Activated naive CD8-positive, alpha-beta T cell treated with anti-CD3 and anti-CD28 coated beads for 36 hours (primary cell): Measurements from ENCODE around the gene TRIO. TPM values are rescaled to one million over a fixed set of nuclear protein-coding genes. Genes with fewer than 3 reads are reported as not detected.

ENCODE experiments used
- DNase-seq: peaks from one replicate; pipeline ENCODE4 v3.0.0; 2021
- H3K27ac Mint-ChIP-seq: one replicate; pipeline ENCODE4 v1.8.0; 2022; ENCODE audit warnings: mild to moderate bottlenecking, moderate library complexity, mixed read lengths
- H3K27me3 Mint-ChIP-seq: one replicate; pipeline ENCODE4 v1.8.0; 2022; ENCODE audit warnings: mild to moderate bottlenecking, mixed read lengths
- H3K36me3 Mint-ChIP-seq: one replicate; pipeline ENCODE4 v1.8.0; 2021; ENCODE audit warnings: mild to moderate bottlenecking, mixed read lengths
- H3K4me1 Mint-ChIP-seq: one replicate; pipeline ENCODE4 v1.8.0; 2021; ENCODE audit warnings: mixed read lengths
- H3K4me3 Mint-ChIP-seq: one replicate; pipeline ENCODE4 v1.8.0; 2022; ENCODE audit warnings: mild to moderate bottlenecking, moderate library complexity, mixed read lengths
- H3K9me3 Mint-ChIP-seq: one replicate; pipeline ENCODE4 v1.8.0; 2022; ENCODE audit warnings: mixed read lengths
- total RNA-seq, 2 experiments: library from RNA; stranded (reverse); gene quantifications; one replicate each; pipeline ENCODE4 v1.2.3, GENCODE V29; 2021

The TRIO gene
- total RNA-seq, 2 experiments from 2014 or later, result 7.4 to 9.8 TPM

- Mint-ChIP-seq H3K4me1 (peaks cover 2% of the 10 kb centered on the region), H3K27me3 (peaks cover 3% of the 10 kb centered on the region), H3K27ac (no peak overlapping the region), H3K4me3 (no peak overlapping the region), H3K9me3 (peaks cover 4% of the 10 kb centered on the region), H3K36me3 (no peaks in the 10 kb centered on the region)
- DNase-seq, result no peak
Observed at GRCh38 chr5:14164164-14165163, 21.3 kb downstream of the TRIO start.

- no peak for DNase-seq
- peaks cover 3% of the 10 kb centered on the region for H3K27me3 Mint-ChIP-seq
- no peak overlapping the region for H3K4me3 Mint-ChIP-seq
- no peak overlapping the region for H3K27ac Mint-ChIP-seq
- H3K9me3 Mint-ChIP-seq, result peaks cover 4% of the 10 kb centered on the region
- H3K36me3 Mint-ChIP-seq, result no peaks in the 10 kb centered on the region
- peaks cover 2% of the 10 kb centered on the region for H3K4me1 Mint-ChIP-seq
Observed at GRCh38 chr5:14165375-14166106, 22.4 kb downstream of the TRIO start.

- Mint-ChIP-seq H3K4me1 (peaks cover 2% of the 10 kb centered on the region), H3K9me3 (peaks cover 4% of the 10 kb centered on the region), H3K36me3 (no peaks in the 10 kb centered on the region), H3K4me3 (no peak overlapping the region), H3K27ac (no peak overlapping the region), H3K27me3 (peaks cover 6% of the 10 kb centered on the region)
- DNase-seq, result no peak
Observed at GRCh38 chr5:14166437-14166836, 23.3 kb downstream of the TRIO start.

GRCh38 chr5:14167211-14167845 is 24.2 kb downstream of the TRIO start:
- no peaks in the 10 kb centered on the region for H3K36me3 Mint-ChIP-seq
- DNase-seq, result no peak
- H3K9me3 Mint-ChIP-seq, result peaks cover 4% of the 10 kb centered on the region
- H3K4me1 Mint-ChIP-seq, result peaks cover 6% of the 10 kb centered on the region
- H3K27me3 Mint-ChIP-seq, result peaks cover 15% of the 10 kb centered on the region
- H3K27ac Mint-ChIP-seq, result no peak overlapping the region
- H3K4me3 Mint-ChIP-seq, result no peak overlapping the region

- H3K9me3 Mint-ChIP-seq, result peaks cover 4% of the 10 kb centered on the region
Observed at GRCh38 chr5:14168144-14168792, 25.1 kb downstream of the TRIO start.

GRCh38 chr5:14168793-14169262 is 25.7 kb downstream of the TRIO start:
- Mint-ChIP-seq H3K27me3 (peaks cover 27% of the 10 kb centered on the region), H3K9me3 (peaks cover 3% of the 10 kb centered on the region), H3K4me3 (no peak overlapping the region), H3K36me3 (no peaks in the 10 kb centered on the region), H3K4me1 (peaks cover 10% of the 10 kb centered on the region), H3K27ac (no peak overlapping the region)
- no peak for DNase-seq

More at GRCh38 chr5:14168144-14168792, 25.1 kb downstream of the TRIO start:
- DNase-seq, result no peak
- peaks cover 9% of the 10 kb centered on the region for H3K4me1 Mint-ChIP-seq
- H3K27me3 Mint-ChIP-seq, result peaks cover 21% of the 10 kb centered on the region
- no peak overlapping the region for H3K27ac Mint-ChIP-seq
- no peak overlapping the region for H3K4me3 Mint-ChIP-seq
- no peaks in the 10 kb centered on the region for H3K36me3 Mint-ChIP-seq

GRCh38 chr5:14171046-14171445 is 27.9 kb downstream of the TRIO start:
- Mint-ChIP-seq H3K9me3 (no peaks in the 10 kb centered on the region), H3K27me3 (peaks cover 34% of the 10 kb centered on the region)

GRCh38 chr5:14171621-14172020 is 28.5 kb downstream of the TRIO start:
- no peak for DNase-seq
- H3K27me3 Mint-ChIP-seq, result peaks cover 34% of the 10 kb centered on the region
- H3K4me1 Mint-ChIP-seq, result peaks cover 15% of the 10 kb centered on the region
- H3K9me3 Mint-ChIP-seq, result no peaks in the 10 kb centered on the region
- H3K4me3 Mint-ChIP-seq, result peak overlapping the region; percentile 42
- no peak overlapping the region for H3K27ac Mint-ChIP-seq
- no peaks in the 10 kb centered on the region for H3K36me3 Mint-ChIP-seq

More at GRCh38 chr5:14171046-14171445, 27.9 kb downstream of the TRIO start:
- Mint-ChIP-seq H3K4me1 (peaks cover 15% of the 10 kb centered on the region), H3K36me3 (no peaks in the 10 kb centered on the region), H3K4me3 (no peak overlapping the region), H3K27ac (no peak overlapping the region)
- DNase-seq, result no peak

- H3K9me3 Mint-ChIP-seq, result no peaks in the 10 kb centered on the region
- no peak for DNase-seq
- H3K4me3 Mint-ChIP-seq, result no peak overlapping the region
- H3K36me3 Mint-ChIP-seq, result no peaks in the 10 kb centered on the region
- no peak overlapping the region for H3K27ac Mint-ChIP-seq
- peaks cover 34% of the 10 kb centered on the region for H3K27me3 Mint-ChIP-seq
- peaks cover 15% of the 10 kb centered on the region for H3K4me1 Mint-ChIP-seq
Observed at GRCh38 chr5:14172149-14172795, 29.1 kb downstream of the TRIO start.

GRCh38 chr5:14173377-14174229 is 30.5 kb downstream of the TRIO start:
- H3K4me3 Mint-ChIP-seq, result no peak overlapping the region
- no peak overlapping the region for H3K27ac Mint-ChIP-seq
- no peak for DNase-seq
- H3K36me3 Mint-ChIP-seq, result no peaks in the 10 kb centered on the region
- peaks cover 34% of the 10 kb centered on the region for H3K27me3 Mint-ChIP-seq
- peaks cover 14% of the 10 kb centered on the region for H3K4me1 Mint-ChIP-seq
- H3K9me3 Mint-ChIP-seq, result no peaks in the 10 kb centered on the region

GRCh38 chr5:14174230-14174636 is 31.1 kb downstream of the TRIO start:
- H3K27ac Mint-ChIP-seq, result no peak overlapping the region
- H3K36me3 Mint-ChIP-seq, result no peaks in the 10 kb centered on the region
- DNase-seq, result no peak
- H3K4me1 Mint-ChIP-seq, result peaks cover 13% of the 10 kb centered on the region
- H3K9me3 Mint-ChIP-seq, result no peaks in the 10 kb centered on the region
- H3K27me3 Mint-ChIP-seq, result peaks cover 34% of the 10 kb centered on the region
- no peak overlapping the region for H3K4me3 Mint-ChIP-seq

- H3K4me3 Mint-ChIP-seq, result no peak overlapping the region
- no peak overlapping the region for H3K27ac Mint-ChIP-seq
- H3K36me3 Mint-ChIP-seq, result no peaks in the 10 kb centered on the region
- H3K27me3 Mint-ChIP-seq, result peaks cover 31% of the 10 kb centered on the region
- H3K9me3 Mint-ChIP-seq, result no peaks in the 10 kb centered on the region
- no peak for DNase-seq
- peaks cover 13% of the 10 kb centered on the region for H3K4me1 Mint-ChIP-seq
Observed at GRCh38 chr5:14175381-14175780, 32.2 kb downstream of the TRIO start.

GRCh38 chr5:14176888-14177287 is 33.7 kb downstream of the TRIO start:
- Mint-ChIP-seq H3K27ac (no peak overlapping the region), H3K36me3 (no peaks in the 10 kb centered on the region), H3K4me1 (peaks cover 13% of the 10 kb centered on the region), H3K4me3 (no peak overlapping the region), H3K9me3 (no peaks in the 10 kb centered on the region), H3K27me3 (peaks cover 24% of the 10 kb centered on the region)
- DNase-seq, result no peak
